Suprapubic skin (tissue), 4 donors: ENCODE results near the gene DENND2A.

Source experiments
- POLR2A ChIP-seq, 2 donors: fragments of 450-650 bp; IDR thresholded peaks; one replicate each; pipeline ENCODE4 v1.6.1; 2017; ENCODE audit warnings: antibody characterized with exemption in 2 of 2, mild to moderate bottlenecking in 2 of 2, moderate library complexity in 2 of 2
- POLR2AphosphoS5 ChIP-seq, 3 donors: sonication (generic); formaldehyde crosslinking; IDR thresholded peaks; one replicate each; pipeline ENCODE4 v1.6.1; 2017; ENCODE audit warnings: antibody characterized with exemption in 3 of 3
- TF ChIP-seq, protein P1 (sequence below), 2 donors: fragments of 200-600 bp in 1 of 2; fragments of 450-650 bp in 1 of 2; sonication (generic) in 1 of 2; IDR thresholded peaks; one replicate each; pipeline ENCODE4 v1.5.1; 2016 to 2019; ENCODE audit warnings: antibody characterized with exemption in 2 of 2, mild to moderate bottlenecking in 1 of 2, moderate library complexity in 1 of 2

- TF ChIP-seq POLR2AphosphoS5 (IDR thresholded peaks at IDR 0.05) (no peak), POLR2A (IDR thresholded peaks at IDR 0.05) (no peak)
- TF ChIP-seq, protein P1, sequence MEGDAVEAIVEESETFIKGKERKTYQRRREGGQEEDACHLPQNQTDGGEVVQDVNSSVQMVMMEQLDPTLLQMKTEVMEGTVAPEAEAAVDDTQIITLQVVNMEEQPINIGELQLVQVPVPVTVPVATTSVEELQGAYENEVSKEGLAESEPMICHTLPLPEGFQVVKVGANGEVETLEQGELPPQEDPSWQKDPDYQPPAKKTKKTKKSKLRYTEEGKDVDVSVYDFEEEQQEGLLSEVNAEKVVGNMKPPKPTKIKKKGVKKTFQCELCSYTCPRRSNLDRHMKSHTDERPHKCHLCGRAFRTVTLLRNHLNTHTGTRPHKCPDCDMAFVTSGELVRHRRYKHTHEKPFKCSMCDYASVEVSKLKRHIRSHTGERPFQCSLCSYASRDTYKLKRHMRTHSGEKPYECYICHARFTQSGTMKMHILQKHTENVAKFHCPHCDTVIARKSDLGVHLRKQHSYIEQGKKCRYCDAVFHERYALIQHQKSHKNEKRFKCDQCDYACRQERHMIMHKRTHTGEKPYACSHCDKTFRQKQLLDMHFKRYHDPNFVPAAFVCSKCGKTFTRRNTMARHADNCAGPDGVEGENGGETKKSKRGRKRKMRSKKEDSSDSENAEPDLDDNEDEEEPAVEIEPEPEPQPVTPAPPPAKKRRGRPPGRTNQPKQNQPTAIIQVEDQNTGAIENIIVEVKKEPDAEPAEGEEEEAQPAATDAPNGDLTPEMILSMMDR (IDR thresholded peaks at IDR 0.05), result no peak
These were observed 44.9 kb upstream of the DENND2A start for GRCh38 chr7:140685407-140686087.
